HG03469 (cell line): ENCODE measurements around the gene MTG1.

Source experiments
- ATAC-seq: cut with Tn5 transposase; IDR thresholded peaks from one replicate; pipeline ENCODE4 v1.9.1; 2021; ENCODE audit warnings: mild to moderate bottlenecking, moderate library complexity, moderate number of reproducible peaks; ENCODE audit not compliant: unreplicated experiment

MTG1 gene, protein sequence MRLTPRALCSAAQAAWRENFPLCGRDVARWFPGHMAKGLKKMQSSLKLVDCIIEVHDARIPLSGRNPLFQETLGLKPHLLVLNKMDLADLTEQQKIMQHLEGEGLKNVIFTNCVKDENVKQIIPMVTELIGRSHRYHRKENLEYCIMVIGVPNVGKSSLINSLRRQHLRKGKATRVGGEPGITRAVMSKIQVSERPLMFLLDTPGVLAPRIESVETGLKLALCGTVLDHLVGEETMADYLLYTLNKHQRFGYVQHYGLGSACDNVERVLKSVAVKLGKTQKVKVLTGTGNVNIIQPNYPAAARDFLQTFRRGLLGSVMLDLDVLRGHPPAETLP

GRCh38 chr10:133394064-133394663 is at the start of gene MTG1:
Gene MTG1 (plus strand): TSS chr10:133394157. CDS start chr10:133394221, 64 bp downstream.
- peak; percentile 44 for ATAC-seq

GRCh38 chr10:133344236-133344635 is 49.7 kb upstream of the MTG1 start:
- no peak for ATAC-seq

- ATAC-seq: no peak
Measured at GRCh38 chr10:133346413-133346812, 47.5 kb upstream of the MTG1 start.

DNA sequence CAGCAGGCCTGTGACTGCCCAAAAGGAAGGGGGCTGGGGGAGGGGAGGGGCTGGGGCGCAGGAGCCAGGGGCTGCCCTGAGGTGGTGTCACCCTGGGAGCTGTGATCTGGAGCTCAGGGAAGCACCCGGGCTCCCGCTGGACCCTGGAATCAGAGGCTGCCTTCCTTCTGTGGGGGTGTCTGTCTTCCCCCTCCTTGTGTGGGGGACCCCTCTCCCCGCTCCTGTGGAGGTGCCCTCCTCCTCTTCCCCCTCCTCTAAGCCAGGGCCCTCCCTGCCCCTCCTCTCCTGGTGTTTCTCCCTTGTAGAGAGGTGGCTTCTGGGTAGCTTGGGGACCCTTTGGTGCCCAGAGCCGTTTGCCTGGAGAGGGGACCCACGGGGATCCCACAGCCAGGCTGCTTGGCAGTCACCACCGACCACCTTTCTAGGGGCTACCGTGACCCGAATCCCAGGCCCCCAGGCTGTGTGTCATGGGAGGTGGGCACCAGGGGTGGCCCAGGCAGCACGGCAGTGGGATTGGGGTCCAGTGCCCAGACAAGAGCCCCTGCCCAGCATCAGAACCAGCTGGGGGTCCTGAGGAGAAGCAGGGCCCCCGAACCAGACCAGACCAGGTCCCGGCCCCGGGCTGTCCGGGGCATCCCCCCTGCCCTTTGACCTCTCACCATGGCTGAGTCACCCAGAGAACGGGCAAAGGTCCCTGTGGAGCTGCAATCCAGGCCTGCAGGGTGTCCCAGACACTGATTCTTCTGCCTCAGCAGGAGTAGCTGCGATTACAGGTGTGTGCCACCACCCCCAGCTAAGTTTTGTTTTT is 46.0 kb upstream of the MTG1 start:
- no peak for ATAC-seq

DNA sequence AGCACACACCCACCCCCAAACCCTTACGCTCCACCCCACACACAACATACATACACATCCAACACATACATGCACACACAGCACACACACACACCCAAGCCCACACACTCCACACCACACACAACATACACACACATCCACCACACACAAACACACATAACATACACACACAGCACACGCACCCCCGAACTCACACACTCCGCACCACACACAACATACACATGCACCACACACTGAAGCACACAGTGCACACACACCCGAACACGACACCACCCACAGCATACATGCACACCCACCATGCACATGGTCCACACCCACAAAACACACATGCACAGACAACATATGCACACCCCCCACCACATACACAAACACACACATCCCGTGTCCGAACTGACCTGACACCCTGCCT is 44.8 kb upstream of the MTG1 start:
- ATAC-seq: no peak

DNA sequence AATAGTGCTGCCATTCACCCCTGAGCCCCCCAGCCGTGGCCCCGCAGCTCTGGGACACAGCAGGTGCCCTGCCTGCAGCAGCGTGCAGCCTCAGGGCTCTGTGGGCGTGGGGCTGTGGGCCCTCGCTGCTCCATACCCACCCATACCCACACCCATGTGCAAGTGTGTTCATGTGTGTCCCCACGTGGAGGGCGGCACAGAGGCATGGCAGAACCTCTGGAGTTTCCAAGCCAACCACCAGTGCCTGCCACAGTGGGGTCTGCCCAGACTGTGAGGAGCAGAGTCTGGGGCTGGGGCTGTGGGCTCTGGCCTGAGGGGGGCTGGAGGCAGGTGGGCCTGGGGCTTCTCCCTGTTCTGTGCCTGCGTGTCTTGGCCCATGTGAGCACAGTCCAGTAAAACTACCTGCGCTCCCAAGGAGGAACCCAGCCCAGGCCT is 44.4 kb upstream of the MTG1 start:
- no peak for ATAC-seq

- ATAC-seq: no peak
Measured at GRCh38 chr10:133350283-133350949, 43.5 kb upstream of the MTG1 start.

DNA sequence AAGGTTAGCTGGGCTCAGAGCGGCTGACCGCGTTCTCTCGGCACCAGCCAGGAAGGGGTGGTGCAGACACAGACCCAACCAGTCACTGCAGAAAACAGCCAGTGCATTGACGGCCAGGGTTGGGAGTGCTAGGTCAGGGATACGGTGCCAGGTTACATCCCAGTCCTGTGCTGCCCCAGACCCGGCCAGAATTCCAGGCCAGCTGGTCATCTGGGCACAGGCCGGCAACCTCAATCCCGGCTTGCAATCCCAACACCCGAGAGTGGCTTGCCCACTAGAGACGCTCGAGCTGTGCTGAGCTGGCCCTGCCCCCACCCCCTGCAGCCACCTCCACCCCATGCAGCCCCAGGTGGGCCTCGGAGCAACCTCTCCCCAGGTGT is 43.0 kb upstream of the MTG1 start:
- ATAC-seq: no peak

DNA sequence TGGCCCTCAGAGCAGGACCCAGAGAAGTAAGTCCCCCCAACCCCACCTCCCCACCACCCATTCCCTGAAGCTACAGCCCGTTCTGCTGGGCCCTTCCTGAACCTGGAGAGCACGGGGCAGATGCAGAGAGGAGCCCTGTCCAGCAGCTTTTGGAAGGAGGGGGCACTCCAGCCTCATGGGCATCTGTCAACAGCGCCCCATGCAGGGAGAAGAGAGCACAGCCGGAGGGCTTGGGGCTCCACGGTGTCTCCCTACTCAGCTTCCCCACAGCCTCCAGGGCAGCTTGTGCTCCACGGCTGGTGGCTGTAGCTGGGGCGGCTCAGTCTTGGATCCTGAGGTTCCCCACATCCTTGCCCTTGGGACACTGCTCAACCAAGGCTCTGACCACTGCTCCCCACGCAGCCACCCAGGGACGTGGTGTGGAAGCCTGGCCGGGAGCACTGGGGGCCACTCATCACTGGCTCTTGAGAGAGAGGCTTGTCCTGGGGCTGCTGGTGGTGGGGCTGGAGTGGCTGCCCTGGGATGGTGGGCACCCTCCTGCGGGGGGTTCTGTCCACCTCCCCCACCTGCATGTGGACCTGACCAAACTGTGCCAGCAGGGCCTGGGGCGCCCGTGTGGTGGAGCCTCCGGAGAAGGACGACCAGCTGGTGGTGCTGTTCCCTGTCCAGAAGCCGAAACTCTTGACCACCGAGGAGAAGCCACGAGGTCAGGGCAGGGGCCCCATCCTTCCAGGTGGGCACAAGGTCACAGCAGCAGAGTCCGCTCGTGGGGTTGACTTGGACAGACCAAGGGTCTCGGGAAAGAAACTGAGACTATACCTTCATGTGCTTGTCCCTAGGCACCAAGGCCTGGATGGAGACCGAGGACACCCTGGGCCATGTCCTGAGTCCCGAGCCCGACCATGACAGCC is 42.3 kb upstream of the MTG1 start:
- ATAC-seq: no peak

- no peak for ATAC-seq
Measured at GRCh38 chr10:133353202-133353959, 40.6 kb upstream of the MTG1 start.

GRCh38 chr10:133353988-133354605 is 39.9 kb upstream of the MTG1 start:
- no peak for ATAC-seq

DNA sequence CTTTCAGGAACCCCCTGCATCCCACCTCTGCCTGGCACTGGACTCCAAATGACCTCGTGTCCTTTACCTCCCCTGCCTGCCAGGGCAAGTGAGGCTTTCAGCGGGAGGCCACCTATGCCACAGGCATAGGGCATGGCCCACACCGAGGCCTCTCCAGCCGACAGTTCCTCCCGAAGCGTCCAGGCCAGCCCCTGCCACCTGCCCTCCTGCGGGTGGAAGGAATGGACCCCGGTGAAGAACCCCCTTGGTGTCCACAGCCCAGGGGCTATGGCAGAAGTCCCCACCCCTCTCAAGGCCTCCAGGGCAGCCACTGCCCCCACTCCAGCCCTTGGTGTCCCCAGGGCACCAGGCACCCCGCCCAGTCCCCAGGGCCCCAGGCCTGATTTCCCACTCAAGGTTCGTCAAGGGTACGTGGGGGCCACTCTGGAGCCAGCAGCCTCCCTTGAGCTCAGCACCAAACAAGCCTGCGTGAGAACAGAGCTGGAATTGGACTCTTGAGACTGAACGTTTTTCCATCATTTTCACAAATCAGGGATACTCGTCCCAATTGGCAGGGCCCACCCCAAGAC is 39.2 kb upstream of the MTG1 start:
- no peak for ATAC-seq

- ATAC-seq: no peak
Measured at GRCh38 chr10:133355266-133355665, 38.7 kb upstream of the MTG1 start.

DNA sequence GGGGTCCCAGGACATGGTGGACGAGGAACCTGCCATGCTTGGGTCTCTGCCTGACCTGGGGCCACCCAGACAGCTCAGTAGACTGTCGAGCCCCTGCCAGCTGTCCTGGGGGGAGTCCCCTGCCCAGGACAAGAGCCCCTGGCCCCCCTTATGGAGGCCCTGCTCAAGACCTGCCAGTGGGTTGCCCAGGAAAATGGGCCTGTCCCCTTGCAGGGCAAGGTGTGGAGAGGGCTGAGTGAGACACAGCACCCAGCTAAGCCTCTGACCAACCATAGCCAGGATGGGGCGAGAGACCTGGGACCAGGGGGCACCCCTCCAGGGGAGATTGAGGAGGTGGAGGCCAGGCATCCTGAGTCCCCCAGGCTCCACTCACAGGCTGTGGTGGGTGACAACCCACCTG is 38.0 kb upstream of the MTG1 start:
- no peak for ATAC-seq

DNA sequence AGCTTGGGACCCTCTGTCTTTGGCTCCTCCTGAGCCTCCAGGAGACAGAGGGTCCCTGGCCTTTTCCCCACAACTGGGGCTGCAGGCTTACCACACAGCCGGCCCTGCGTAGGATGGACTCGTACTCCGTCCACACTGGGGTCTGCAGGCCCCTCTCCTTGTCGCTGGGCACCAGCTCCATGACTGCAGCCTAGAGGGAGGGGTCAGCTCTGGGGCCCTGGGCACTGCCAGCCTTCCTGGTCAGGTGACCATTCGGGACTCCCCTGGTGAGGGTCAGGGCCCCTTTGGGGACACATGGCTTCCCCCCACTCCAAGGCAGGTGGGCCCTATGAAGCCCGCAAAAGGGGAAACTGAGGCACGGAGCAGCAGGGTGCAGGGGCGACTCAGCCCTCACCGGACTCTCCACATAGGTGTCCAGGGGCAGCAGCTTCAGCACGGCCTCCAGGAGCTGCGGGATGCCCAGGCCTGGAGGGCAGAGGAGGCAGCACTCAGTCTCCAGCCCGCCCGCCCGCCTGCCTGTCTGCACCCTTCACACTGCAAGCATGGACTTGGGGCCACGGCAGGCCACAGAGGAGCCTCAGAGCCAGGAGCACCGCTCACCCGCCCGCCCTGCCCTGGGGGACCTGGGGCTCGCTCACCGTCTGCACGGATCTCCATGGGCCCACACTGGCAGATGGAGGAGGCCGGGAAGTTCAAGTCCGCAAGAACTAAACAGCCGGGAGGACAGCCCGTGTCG is 37.2 kb upstream of the MTG1 start:
- ATAC-seq: no peak

DNA sequence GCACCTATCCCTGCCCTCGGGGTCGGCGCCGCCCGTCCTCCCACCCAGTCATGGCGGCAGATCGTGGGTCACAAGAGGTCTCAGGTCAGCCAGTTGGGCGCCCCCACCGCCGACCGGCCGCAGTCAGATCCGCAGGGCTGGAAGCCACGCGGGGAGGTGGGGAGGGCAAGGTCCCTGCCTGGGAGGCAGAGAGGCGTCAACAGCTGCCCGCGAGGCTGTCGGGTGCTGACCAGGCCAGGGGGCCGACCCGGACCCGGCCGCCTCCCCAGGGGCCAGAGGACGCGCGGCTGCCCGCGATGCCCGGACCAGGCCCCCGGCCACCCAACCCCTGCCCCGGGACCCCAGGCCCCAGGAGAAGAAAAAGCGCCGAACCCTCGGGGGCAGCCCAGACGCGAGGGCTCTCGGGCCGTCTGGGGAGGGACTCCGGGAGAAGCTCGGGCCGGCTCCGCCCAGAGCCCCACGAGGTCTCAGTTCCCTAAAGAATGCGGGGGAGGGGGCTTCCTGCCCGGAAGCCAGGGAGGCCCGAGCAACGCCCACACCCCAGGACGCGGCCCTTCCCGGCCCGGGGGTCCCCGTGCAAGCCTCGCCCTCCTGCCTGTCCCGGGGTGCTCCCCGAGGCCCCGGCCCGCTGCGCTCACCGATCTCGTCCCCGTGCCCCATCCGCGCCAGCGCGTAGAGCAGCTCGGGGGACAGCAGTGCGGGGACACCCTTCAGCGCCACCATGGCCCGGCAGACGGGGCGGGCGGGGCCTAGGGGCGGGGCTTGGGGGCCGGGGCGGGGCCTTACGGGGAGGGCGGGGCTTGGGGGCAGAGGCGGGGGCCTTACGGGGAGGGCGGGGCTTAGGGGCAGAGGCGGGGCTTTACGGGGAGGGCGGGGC is 36.4 kb upstream of the MTG1 start, which contains the start of gene FUOM:
Gene FUOM (minus strand): TSS at position 735 of the 877 bp plus-strand sequence. CDS start 12 bp downstream, at position 723.
- no peak for ATAC-seq
